ENCODE results near the gene LINC00237.

LINC00237 gene

GRCh38 chr20:21125072-21125848 is 19.1 kb upstream of the LINC00237 start:
- peak; percentile 96 for DNase-seq (ENCODE audit: low spot score)

GRCh38 chr20:21124190-21124589 is 18.0 kb upstream of the LINC00237 start:
- DNase-seq (ENCODE audit: low spot score), result no peak

- no peak for DNase-seq (ENCODE audit: low spot score)
These were observed 12.6 kb upstream of the LINC00237 start for GRCh38 chr20:21118782-21119181.

- peak; percentile 95 for DNase-seq (ENCODE audit: low spot score)
These were observed 12.0 kb upstream of the LINC00237 start for GRCh38 chr20:21118138-21118537.

DNA sequence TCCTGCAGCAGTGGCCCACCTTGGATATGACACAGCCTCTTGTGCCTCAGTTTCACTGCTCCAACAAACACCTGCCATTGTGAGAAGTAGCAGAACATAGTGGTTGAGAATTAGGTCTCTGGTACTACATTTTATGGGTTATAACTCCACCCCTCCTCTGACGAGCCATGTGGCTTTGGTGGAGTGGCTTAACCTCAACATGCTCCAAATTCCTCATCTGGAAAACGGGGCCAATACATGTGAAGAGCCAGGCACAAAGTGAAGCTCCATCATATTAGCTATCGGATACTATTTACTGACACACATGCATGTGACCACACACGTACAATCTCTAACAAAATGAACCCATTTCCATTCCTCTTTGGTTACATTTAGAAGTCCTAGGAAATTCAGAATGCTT is 11.4 kb upstream of the LINC00237 start:
- DNase-seq (ENCODE audit: low spot score), result peak; percentile 90

DNA sequence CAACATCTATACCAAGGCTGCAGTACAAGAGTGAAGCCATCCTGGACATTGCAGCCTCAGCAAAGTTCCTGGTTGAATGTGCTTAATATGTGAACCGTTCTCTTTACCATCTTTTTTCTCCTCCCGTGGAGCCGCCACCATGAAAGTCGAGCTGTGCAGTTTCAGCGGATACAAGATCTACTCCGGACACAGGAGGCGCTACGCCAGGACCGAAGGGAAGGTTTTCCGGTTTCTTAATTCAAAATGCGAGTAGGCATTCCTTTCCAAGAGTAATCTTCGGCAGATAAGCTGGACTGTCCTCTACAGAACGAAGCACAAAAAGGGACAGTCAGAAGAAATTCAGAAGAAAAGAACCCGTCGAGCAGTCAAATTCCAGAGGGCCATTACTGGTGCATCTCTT is 8.4 kb upstream of the LINC00237 start:
- no peak for DNase-seq (ENCODE audit: low spot score)

DNA sequence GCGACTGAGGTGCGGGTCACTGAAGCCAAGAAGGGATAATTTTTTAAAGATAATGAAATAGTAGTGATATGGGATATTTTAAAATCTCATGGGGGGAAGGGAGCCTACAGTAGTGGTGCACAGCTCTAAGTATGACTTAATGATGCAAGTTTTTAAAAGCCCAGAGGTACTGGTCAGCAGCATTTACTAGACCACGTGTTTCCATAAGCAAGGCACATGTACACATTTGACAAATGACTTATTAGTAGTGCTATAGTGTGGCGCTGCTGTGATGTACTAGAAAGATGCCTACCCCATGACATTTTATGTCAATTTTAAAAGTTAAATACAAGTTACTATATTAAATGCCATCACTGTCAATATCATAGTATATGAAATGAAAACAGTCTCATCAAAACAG is 7.5 kb upstream of the LINC00237 start:
- no peak for DNase-seq (ENCODE audit: low spot score)

GRCh38 chr20:21111416-21111815 is 5.3 kb upstream of the LINC00237 start:
- DNase-seq (ENCODE audit: low spot score), result no peak

GRCh38 chr20:21110811-21111210 is 4.7 kb upstream of the LINC00237 start:
- DNase-seq (ENCODE audit: low spot score), result no peak

GRCh38 chr20:21109144-21109543 is 3.0 kb upstream of the LINC00237 start:
- DNase-seq (ENCODE audit: low spot score), result peak; percentile 83

GRCh38 chr20:21105429-21106170 is 558 bp downstream of the LINC00237 start:
- DNase-seq (ENCODE audit: low spot score), result no peak

- no peak for DNase-seq (ENCODE audit: low spot score)
These were observed 1.2 kb downstream of the LINC00237 start for GRCh38 chr20:21104921-21105320.

DNA sequence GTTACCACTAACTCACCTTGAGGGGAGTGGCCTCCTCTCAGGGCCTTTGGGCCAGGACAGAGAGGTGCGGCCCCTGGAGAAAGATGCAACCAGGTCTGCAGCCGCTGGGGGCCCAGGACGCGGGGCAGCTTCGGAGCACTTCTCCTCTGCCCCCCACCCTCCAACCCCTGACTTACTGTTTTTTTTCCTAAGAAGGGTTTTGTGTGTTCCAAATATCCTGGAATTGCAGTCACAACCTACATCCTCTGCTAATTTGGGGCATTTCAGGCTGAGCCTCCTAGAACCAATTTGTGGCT is 1.7 kb downstream of the LINC00237 start:
- DNase-seq (ENCODE audit: low spot score), result no peak

DNA sequence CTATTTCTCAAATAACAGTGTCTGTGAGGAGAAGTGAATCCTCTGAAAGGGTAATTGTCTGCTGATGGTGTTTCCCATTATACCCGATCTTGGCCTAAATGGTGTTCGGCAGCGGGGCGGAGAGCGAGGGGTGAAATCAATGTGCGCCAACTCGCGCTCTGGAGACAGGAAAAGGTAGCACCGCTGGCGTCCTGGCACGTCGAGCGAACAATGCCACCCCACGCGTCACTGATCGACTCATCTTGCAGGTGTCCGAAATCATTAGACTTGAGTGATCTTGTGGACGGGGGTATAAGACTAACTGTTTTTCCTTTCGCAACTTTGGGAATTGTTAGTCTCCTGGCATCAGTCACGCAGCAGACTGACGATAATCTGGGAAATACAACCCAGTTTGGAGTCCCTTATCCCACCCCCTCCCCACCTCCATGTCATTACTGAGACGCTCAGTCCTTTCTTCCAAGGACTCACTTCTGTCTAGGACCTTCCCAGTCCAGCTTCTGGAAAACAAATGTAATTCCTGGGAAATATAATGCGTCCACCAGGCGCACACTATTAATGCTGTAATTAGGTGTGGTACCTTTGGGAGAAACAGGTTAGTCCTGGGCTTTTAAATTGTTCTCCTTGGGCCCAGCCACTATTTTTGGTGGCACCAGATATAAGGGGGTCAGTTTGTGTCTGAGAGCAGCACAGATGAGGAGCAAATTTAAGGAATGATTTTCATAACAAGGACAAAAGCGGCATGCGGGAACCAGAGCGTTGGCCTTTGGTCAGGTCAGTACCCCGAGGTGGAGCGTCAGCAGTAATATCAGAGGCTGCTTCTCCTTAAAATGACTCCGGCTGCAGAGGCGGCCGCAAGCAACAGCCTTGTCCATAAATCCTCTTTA is 2.3 kb downstream of the LINC00237 start:
- DNase-seq (ENCODE audit: low spot score), result no peak

GRCh38 chr20:21102603-21103311 is 3.4 kb downstream of the LINC00237 start:
- DNase-seq (ENCODE audit: low spot score), result peak; percentile 99

- peak; percentile 71 for DNase-seq (ENCODE audit: low spot score)
These were observed 4.1 kb downstream of the LINC00237 start for GRCh38 chr20:21101932-21102575.

DNA sequence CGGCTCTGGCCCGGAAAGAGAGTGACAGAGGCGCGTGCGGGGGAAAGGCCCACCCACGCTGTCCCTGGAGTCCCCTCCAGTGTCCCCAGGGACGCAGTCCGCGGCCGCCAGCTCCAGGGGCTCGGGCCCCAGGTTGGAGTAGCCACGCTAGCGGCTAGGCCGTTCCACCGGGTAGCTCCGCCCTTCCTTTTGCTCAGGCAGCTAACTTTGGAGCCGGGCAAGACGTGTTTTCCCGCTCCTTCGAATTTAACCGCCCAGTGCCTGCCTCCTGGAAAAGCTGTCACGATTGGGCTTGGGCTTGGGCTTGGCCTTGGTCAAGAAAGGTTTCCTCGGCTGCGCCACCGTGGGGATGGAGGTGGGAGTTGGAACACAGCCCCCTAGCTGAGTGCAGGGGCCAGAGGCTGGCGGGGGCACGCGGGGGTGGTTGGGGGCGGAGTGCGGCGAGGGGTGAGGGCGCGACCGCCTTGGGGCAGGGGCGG is 4.7 kb downstream of the LINC00237 start:
- DNase-seq (ENCODE audit: low spot score), result peak; percentile 75

DNA sequence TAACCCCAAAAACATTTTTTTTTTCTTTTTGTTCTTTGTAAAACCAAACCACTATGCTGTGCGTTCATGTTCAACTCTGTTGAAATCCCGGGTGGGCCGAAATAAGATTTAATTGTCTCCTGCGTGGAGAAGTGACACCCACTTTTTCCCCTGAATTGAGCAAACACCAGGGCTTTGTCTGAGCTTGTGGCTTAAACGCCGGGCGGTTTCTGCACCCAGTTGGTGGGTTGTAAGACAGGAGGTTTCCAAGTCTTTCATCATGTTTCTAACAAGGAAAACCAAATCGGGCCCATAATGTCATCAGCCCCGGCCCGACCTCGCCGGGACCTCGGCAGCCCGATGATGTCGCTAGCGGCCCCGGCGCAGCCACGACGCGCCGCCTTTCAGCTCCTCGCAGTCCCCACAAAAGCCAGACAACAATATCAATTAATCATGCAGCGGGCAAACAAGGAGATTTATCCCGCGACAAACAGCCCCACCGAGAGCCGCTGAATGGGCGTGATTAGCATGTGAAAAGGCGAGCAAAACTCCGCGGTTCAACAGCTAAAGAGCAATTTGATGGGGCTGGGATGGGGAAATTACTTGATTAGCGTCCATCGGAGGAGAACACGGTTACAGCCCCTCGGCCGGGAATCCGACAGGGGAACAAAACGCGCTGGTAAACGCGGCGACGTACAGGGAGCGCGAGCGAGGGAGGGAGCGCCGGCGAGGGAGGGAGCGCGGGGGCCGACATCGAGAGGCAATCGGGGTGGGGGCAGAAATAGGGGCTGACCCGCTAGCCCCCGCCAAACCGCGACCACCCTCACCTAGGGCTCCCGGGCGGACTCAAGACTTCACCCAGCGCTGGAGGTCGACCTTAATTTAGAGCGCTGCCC is 5.3 kb downstream of the LINC00237 start:
- DNase-seq (ENCODE audit: low spot score), result peak; percentile 92

DNA sequence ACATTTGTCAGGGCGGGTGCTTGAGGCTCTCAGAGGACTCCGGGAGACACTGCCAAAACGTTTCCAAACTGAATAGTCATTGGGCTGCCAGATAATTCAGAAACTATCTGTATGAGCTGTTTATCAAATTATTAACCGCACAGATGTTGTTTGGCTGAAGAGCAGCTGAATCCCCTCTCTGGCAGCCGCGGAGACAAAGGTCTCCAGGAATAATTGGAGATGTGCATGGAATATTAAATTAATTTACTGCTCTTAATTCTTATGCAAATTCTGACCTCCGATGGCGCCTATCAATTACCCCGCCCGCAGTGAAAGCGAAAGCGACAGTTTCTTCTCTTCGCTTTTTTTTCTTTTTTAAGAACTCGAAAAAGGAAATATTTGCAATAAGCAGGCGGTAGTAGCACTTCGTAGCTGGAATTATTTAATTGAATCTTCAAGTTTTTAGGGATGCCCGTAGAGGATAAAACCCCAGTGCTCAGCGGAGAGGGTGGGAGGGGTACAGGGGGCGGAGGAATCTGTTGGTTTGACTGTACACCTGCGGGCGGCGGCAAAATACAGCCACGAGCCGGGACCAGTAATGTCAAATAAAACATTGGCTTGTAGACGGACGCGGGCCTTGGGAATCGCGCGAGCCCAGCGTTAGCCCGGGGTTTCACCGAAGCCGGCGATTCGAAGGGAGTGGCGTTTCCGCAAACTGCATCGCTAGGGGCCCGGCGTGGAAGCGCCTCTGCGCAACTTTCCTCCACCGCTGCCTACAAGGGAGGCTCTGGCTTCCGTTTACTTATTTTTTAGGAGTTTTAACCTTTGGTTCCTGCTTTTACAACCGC is 6.2 kb downstream of the LINC00237 start:
- DNase-seq (ENCODE audit: low spot score), result peak; percentile 87

Data from SW480 (cell line).